ENCODE measurements around the gene CREM.
"Not testable (repeated sequence)": the region's sequence is repeated elsewhere in the genome, so short reads cannot be mapped to it uniquely, and the experiment has no call there.

The CREM gene

DNA sequence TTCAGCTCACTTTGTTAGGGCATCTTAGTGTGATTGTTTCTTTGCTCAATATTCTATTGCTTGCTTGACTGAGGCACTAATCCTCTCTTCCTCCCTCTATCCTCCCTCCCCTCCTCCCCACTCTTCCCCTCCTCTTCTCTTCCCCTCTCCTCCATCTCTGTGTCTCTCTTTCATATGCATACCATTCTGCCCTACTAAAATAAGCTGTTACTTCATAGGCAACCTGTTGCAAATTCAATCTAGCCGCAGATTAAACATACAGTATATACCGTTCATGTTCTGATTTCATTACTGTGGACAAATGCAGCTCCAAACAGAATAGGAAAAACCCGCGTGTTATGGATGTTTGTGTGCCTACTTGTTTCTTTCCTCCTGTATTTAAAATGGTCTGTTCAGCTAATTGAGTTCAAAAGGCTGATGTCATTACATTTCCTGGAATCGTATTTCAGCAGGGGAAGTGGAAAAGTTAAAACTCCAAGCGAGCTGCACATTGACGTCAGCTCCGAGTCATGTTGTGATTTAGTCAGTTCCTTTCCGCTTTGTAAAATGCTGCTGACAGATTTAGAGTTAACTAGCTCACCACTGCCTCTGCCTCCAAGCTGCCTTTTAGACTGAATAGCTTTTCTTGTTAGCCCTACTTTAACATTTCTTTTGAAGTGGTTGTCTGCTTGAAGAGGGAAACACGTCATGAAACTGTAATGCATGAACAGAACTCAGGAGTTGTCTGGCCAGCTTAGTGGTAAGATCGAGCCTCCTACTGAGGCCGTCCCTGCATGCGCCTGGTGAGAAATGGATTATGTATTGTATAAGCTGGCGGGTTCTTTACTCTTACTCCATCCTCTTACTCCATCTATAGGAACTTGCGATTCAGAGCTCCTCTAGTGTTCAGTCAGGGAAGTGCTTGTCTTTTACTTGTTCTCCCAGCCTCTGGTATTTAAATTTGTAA is 69.0 kb downstream of the CREM start:
- DNase-seq = peak; percentile 89 to 99 (median 95)

DNA sequence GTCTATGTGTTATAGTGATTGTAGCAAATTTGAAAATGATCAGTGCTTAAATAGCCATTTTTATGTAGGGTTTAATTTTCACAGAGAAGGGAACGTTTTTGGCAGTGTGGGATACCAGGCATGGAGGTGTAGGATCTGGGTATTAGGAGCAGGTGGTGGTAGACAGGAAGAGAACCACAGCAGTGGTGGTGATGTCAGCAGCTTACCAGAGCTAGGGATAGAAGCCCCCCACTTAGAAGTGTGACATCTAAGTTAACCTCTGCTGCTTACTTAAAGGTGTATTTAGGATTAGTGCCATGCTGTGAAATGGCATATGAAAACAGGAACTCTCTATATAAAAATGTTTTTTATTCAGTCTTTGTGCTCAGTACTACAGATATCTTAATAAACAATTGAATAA is 73.8 kb downstream of the CREM start:
- DNase-seq = no peak

DNA sequence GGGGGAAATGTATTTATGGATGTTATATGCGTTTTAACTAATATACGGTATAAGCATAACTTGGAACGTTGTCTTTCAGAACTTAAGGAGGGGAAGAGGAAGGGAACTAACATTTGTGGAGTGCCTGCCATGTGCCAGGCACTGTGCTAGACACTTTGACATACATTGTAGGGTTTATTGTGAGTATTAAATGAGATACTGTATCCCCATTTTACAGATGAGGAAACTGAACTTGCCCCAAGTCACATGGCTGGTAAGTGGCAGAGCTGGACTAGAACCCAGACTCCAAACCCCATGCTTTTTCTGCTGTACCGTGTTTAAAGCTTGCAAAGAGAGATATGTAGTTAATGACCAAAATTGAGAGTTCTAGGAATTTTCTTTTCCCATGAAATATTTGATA is 74.6 kb downstream of the CREM start:
- DNase-seq = no peak

DNA sequence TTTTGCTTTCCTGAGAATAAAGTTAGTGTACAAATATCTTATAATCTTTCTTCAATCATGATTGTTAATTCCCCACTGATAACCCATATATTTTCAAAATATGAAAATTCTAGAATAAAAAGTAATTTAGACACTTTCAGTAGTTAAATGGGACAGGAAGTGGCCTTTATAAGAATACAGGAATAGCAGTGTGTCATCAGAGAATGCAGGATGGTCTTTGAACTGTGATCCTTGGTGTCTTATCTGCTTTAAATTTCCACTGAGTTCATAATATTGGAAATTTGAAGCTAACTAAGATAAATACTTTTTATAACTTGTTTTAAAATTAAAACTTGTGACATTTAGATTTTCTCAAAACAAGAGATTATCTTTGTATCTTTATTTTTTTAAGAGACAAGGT is 75.4 kb downstream of the CREM start:
- no peak for DNase-seq

DNA sequence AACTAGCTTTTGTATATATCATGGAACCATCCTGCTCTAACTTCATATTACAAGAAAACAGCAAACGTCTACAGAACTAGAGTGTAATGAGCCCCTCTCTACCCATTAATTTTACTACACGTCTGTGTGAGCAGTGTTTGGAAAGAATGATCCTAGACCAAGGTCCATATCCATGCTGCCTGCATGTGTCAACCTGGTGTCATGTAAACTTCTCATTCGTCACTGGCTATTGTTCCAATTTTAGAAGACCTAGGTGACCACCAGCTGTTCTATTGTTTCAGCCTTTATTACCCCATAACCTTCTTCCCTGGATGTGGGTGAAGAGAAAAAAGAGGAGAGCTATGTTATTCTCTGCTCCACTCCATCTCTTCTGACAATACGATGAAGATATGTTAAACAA is 77.1 kb downstream of the CREM start:
- no peak for DNase-seq

DNA sequence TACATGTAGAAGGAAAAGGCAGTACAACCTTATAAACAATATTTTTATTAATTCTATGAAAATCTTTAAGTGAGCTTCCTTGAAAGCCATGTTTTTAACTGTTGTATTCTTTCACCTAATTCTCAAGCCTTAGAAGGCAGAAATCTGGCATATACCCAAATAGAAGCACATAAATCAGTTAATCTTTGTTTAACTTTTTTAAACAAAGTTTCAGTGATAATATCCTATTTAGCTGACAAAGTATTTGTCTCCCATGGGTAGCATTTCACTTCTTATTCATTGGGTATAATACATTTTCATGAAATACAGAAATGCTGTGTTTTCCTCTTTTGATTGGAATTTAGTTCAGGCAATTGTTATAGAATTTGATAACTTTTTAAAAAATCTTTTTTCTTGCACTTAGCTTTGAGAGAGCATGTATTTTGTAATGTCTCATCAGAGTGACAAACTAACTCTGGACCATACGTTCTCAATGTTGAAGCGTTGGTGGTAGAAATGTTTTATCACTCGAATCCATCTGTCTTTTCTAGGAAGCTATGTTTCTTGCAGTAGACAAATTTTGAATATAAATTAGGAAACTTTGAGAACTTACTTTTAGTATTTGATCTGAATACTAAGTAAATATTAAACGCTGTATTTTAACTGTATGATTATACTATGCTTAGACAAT is 78.1 kb downstream of the CREM start:
- no peak for DNase-seq

DNA sequence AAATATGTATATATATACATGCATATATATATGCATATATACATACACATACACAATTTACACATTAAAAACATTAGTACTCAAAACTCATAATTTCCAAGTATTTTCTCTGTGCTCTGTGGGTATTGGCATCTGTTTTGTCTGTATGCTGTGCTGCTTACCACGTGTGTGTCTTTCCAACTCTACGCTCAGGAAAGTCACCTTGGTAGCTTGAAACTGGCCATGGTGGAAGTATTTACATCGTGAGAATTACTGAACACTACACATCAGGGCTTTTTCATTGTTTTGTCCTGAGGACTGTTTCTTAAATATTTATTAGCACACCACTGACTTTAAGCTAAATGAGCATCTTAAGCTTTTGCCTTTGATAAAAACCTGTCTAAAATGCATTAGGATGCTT is 79.6 kb downstream of the CREM start:
- no peak for DNase-seq

DNA sequence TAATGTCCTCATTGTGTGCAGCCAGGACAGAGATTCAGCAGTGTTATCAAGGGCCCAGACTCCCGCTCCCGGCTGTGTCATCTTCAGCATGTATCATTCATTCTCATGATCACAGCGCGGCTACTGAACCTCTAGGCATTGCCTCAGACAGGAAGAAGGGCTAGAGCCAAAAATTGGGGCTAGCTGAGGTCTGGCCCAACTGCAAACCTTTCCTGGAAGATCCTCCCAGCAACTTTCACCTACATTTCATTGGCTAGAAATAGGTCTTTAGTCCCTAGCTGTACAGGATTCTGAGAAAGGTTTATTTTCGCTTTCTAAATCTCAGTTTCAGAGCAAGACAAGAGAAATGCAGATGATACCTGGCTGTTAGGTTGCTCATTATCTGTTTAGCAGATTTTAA is 81.9 kb downstream of the CREM start:
- peak in 1 of 4 experiments; percentile 22 for DNase-seq

DNA sequence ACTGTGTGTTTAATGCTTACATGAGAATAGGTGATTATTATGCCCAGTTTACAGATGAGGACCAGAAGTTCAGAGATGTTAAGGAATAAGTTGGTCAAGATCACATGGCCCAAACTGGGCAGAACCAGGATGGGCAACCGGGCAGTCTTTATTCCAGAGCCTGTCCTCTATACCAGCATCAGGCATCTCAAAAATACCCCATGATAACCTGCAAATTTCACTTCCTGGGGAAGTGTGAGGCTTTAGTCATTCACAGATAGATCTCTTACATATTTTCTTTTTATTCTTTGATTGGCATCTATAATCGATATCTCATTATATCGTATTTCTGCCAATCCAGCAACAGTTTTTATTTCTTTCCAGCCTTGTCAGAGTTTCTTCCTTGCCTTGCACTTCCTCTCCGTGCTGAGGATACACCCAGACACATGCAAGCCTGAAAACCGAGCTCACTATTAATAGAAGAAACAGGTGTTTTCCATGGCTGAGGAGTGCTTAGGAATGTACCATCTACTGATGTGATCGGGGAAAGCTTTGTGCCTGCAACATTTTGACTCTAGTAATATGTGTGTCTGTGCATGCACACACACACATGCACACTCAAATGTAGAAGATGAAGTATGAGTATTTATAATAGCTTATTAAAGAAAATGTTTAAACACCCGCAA is 82.4 kb downstream of the CREM start:
- DNase-seq = no peak

DNA sequence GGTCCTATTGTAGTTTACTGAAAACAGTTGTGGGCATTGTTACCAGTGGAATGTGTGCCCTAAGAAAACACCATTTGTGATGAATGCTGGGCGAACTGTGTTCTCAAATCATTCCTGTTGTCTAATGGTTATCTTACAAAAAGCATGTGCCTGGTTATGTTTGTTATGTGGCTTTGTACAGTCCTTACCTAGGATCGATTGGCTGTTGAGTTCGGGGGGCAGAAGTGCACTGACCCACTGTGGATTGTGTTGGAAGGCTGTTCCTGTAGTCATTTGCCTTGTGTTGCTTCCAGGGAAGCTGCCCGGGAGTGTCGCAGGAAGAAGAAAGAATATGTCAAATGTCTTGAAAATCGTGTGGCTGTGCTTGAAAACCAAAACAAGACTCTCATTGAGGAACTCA is 84.3 kb downstream of the CREM start:
- DNase-seq = no peak

DNA sequence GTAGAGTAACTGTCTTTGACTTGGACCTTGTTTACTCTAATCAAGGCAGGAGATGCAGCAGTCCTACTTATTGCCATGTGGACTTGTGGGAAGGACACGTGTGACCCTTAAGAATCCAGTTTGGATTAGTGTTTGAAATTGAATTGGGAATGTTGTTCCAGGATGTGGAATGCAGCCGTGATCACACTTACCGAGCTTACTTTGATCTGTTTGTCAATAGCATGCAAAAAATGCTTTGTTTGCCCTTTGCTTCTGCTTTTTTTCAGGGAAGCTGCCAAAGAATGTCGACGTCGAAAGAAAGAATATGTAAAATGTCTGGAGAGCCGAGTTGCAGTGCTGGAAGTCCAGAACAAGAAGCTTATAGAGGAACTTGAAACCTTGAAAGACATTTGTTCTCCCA is 84.7 kb downstream of the CREM start:
- peak; percentile 64 to 87 (median 78) for DNase-seq

DNA sequence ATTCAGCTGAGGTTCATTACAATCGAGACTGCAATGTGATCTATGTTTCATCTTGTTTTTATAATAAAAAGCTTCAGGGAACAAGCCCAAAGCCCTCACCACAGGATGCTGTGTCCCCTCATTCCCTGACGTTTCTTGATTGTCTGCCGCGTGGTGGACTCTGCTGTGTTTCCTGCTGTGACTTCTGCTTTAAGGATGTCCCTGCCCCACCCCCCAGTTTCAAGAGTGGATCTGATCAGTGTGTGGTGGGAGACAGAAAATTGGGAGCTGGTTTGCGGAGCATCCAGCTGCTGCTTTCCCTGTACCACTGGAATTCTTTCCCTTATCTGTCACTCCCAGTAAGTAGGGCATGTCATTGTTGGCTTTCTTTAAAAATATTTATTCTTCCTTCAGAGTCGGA is 86.2 kb downstream of the CREM start:
- DNase-seq = peak; percentile 54 to 70 (median 63)

DNA sequence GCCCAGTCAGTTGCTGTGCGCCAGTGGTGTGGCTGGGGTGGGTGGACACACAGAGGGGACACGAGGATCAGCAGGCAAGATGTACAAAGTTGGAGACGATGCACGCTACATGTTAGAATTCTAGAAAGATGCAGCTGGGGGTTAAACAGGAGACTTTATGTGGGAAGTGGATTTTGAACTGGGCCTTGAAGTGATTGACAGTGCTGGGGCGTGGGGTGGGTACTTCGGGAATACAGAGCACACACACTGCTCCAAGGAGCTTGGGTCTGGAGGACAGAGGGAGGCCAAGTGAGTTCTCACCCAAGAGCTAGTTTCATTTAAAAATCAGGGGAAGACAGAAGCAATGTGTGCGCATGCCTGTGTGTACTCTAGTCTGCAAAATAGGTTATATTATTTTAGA is 87.1 kb downstream of the CREM start:
- DNase-seq = no peak

DNA sequence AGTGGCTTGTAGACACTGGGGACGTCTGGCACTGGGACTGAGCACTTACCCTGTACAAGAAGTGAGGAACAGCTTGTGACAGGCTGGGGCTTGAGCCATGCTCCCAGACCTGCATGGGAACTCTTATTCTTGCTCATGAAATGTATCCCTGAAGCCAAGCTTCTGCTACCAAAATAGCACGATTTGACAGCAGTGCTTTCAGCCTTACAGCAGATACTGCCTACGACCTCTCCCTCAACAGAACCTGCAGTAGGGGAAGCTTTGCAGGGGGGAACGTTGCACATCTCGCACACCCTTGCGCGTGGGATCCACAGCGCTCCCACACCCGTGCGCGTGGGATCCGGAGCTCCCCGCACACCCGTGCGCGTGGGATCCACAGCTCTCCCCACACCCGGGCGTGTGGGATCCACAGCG is 88.0 kb downstream of the CREM start:
- no peak for DNase-seq

DNA sequence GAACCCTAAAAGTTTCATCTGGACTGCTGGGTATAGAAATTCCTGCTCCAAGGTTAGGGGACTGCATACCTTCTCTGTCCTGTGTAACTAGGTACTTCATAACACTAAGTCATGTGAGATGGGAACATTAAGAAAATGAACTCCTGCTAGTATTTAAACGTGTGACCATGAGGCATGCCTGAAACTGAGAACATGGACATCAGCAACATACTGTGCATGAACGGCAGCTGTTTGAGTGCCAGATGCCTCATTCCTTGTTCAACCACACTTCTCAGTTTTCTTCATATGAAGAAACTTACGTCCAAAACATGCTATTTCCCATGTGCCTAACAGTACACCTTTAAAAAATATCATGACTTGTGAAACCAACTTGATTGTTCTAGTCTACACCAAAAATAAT is 88.5 kb downstream of the CREM start:
- peak in 1 of 4 experiments; percentile 9 for DNase-seq

DNA sequence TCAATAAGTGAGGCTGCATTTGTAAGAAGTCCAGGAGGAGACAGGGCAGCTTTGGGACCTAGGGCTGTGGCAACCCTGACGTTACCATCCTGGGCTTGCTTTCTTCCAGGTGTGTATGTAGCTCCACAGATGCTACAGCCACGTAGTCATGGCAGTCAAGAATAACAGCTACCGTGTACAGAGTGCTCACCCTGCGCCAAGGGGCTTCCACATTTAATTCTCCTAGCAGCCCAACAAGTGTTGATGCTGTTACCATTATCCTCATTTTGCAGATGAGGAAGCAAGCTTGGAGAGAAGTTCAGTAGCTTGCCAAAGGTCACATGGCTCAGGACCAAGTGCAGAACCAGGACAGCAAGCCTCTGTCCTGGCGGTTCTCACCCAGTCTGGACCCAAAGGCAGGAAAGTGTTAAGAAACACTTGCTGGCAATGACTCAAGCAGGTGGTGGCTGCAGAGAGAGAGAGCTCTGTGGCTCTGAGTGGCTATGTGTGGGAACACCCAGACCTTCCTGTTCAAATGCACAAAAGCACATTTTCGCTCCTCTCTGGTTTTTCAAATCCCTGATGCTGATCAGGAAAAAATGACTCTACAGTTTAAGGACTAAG is 89.8 kb downstream of the CREM start:
- DNase-seq = peak; percentile 78 to 91 (median 82)

DNA sequence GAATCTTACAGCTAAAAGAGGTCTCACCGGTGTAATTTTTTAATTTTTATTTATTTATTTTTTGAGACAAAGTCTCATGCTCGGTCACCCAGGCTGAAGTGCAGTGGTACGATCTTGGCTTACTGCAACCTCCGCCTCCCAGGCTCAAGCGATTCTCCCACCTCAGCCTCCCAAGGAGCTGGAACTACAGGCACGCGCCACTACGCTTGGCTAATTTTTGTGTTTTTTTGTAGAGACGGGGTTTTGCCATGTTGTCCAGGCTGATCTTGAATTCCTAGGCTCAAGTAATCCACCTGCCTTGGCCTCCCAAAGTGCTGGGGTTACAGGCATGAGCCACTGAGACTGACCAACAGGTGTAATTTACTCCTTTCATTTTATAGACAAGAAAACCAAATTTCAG is 90.3 kb downstream of the CREM start:
- DNase-seq = not testable (repeated sequence)

DNA sequence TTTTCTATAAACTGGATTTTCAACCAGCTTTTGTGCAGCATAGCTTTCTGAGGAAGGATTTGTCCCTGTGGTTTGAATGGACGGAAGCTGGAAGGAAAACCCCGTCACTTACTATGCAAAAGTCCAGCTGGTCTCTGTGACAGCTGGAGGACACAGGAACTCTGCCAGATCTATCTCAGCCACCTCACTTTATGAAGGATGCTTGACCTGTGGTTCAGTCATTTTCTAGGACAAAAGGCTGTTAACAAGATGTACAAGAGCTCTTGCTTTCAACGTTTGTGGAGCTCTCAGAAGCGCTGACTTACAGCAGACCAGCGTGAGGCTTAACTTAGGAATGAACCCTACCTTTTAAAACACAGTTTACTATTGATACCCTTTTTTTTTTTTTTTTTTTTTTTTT is 90.8 kb downstream of the CREM start:
- peak; percentile 22 to 48 (median 38) for DNase-seq

DNA sequence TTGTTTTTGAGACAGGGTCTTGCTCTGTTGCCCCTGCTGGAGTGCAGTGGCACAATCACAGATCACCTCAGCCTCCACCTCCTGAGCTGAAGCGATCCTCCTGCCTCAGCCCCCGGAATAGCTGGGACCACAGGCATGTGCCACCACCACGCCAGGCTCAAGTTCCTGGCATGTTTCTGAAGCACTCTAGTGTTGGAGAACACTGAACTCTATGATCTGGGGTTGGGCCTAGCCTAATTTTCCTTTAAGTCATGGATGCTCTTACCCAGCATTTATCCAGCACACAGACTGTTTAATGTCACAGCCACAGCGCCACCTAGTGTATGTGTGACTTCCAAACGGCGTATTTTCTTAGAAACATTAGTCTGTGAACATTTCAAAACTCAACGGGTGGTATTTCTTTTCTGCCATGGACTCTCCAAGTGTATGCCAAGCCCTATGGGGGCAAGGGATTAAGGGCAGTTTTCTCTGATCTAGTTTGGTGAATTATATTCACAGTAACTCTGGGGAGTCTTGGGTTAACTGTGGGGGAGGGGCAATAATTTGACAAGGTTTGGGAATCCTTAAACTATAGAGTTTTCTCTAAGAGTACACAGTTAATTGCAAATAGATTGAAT is 91.8 kb downstream of the CREM start:
- peak; percentile 93 to 97 (median 96) for DNase-seq

DNA sequence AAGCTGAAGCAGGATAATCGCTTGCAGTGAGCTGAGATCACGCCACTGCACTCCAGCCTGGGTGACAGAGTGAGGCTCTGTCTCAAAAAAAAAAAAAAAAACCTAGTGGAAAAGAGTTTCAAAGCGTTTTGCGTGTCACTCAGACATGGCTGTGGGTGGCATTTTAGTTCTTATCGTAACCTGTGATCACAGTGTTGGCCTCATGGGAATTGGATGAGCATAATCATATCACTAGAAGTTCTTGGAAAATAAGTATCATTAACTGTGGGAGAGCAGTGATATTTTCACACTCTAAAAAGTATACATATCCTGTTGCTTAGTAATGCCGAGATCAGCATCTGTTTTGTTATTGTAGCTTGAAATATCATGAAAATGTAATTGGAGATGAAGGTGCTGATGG is 92.6 kb downstream of the CREM start:
- no peak for DNase-seq

DNA sequence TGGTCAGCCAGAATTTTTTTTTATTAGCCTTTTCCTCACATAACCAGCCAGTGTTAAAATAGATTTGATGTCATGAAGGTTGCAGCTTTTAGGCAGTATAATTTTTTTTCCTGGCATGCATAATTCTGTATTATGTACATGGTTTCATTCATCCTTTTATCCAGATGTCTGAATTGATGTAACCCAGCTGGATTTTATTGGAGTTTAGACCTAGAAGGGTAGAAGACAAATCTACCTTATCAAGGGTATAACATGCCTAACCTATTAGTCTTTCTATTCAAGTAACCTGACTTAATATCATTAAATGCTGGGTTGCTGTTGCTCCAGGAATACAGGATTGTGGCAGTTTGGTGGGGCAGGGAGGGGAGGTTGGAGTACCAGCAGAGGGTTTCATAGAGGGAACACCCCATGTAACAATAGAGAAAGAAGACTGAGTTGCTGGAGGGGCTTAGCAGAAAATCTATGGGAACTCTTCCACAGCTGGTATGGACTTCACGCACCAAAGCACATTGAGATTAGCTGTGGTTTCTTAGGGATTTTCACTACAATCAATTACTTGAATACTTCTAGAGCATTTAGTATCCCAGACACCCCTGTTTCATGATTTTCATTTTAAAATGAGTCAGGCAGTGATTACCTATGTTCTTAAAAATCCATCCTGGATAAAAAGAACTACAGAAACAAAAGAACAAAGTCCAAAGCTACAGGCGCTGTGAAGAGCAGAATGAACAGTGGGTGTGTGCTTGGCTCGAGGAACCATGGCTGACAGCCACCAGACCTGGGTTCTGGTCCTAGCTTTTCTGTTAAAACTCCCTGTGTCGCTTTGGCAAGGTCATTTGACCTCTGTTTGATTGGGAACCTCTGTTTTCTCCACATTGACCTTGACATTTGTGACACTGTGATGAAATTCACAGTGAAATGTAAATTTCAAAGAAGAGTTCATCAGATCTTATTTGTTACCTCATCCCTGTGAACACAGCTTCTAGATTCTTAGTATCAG is 93.5 kb downstream of the CREM start:
- no peak for DNase-seq
